GM19372 (cell line): ENCODE measurements around the gene FHAD1.
"Not testable (repeated sequence)": the region's sequence is repeated elsewhere in the genome, so short reads cannot be mapped to it uniquely, and the experiment has no call there.

ENCODE experiments used
- ATAC-seq: cut with Tn5 transposase; IDR thresholded peaks from one replicate; pipeline ENCODE4 v1.9.1; 2021; ENCODE audit warnings: mild to moderate bottlenecking, low read depth, moderate library complexity; ENCODE audit not compliant: unreplicated experiment

Gene FHAD1

GRCh38 chr1:15358565-15359133, 111.6 kb downstream of the FHAD1 start:
- no peak for ATAC-seq

GRCh38 chr1:15360700-15361099, 113.7 kb downstream of the FHAD1 start:
- ATAC-seq = no peak

- ATAC-seq = no peak
Observed at GRCh38 chr1:15362096-15362736, 115.2 kb downstream of the FHAD1 start.

- no peak for ATAC-seq
Observed at GRCh38 chr1:15362737-15363128, 115.7 kb downstream of the FHAD1 start.

DNA sequence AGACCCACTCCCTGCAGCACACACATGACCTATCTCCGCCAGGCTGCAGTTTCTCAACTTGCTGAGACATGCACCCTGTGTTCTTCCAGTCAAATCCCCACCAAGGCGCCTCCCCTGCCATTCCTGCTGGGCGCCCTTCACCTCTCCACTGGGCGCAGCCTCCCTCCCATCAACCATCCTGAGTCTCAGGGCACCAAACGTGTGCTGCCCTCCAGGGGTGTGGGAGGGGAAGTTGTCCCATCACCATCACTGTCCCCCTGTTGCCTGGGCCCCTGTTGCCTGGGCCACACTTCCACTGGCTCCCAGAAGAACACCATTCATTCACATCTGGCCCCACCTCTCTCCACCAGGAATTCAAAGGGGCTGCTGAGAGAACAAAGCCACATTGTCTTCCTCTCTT, 117.7 kb downstream of the FHAD1 start:
- ATAC-seq = no peak

DNA sequence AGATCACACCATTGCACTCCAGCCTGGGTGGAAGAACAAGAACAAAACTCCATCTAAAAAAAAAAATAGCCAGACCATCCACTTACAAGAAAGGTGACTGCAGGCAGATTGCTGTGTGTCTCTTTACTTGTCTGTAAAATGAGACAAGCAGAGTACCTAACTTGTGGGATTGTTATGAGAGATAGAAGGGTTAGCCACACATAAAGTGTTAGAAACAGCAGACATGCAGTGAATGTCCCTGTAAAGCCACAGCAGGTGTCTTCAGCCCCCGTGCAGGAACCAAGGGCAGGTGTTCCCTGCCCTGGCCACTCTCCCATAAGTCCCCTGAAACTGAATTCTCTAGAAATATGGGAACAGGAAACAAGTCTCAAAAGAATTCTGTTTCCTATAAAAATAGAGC, 121.9 kb downstream of the FHAD1 start:
- no peak for ATAC-seq

DNA sequence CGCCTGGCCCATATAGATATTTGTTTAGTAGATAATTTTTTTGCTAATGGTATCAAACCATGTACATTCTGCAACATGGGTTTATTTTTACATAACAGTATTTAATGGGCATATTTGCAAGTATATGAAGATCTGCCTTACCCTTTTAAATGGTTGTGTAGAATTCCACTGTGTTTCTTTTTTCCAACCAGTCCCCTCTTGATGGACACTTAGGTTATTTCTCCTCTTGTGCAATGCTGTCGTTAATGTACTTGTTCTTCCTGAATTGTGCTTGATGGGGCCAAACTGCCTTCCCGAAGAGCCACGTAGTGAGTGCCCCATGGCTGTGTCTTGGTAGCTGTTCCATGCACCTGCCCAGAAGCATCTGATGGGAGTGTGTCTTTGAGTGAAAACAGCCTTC, 123.2 kb downstream of the FHAD1 start:
- ATAC-seq = no peak

DNA sequence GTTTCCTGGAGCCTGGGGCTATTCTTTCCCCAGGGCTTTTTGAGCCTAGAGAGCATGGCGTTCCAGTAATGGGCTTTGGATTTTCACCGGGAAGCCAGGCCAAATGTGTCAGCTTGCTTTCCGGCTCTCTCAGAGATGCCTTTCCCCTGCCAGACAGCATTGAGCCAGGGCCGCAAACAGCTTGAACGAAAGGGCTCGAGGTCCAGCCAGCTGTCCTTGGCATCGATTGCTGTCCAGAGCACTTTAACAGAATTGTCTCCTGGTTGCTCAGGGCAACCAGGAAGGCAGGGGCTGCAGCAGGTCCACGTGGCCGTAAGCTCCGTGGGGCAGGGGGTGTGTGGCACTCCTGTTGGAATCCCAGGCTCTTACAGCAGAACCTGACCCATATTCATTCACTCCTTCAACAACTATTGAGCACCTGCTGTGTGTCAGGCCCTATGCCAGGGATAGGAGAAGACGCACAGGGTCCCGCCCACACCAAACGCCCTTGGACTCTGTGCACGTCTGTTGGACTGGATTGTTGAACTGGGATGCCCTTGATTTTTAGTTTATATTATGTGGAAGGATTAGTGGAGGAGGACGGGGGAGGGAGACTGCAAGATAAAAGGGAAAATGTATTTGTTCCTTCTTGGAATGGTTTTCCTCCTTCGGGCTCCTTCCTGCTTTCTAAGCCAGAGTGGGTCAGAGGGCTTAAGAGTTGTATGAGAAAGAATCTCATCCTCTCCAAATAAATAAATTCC, 123.9 kb downstream of the FHAD1 start:
- ATAC-seq = no peak

GRCh38 chr1:15371610-15372545, 124.9 kb downstream of the FHAD1 start:
- no peak for ATAC-seq

- no peak for ATAC-seq
Observed at GRCh38 chr1:15378729-15379128, 131.7 kb downstream of the FHAD1 start.

DNA sequence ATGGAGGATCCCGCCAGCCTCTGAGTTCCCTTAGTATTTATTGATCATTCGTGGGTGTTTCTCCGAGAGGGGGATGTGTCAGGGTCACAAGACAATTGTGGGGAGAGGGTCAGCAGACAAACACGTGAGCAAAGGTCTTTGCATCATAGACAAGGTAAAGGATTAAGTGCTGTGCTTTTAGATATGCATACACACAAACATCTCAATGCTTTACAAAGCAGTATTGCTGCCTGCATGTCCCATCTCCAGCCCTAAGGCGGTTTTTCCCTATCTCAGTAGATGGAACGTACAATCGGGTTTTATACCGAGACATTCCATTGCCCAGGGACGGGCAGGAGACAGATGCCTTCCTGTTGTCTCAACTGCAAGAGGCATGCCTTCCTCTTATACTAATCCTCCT, 132.1 kb downstream of the FHAD1 start:
- not testable (repeated sequence) for ATAC-seq

GRCh38 chr1:15380601-15381508, 133.8 kb downstream of the FHAD1 start:
- ATAC-seq = no peak

DNA sequence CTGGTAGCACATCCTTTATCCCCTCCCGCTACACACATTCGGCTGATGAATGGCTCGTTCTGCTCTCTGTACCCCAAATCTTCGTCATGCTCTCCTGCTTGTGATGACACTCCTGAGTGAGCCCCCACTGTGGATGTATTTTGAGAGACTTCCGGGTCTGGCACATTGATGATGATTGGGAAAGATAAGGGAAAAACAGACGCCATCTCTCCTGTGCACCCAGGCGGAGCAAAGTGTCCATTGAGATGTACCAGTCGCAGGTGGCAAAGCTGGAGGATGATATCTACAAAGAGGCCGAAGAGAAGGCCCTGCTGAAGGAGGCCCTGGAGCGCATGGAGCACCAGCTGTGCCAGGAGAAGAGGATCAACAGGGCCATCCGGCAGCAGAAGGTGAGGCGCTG, 134.8 kb downstream of the FHAD1 start:
- ATAC-seq = no peak

GRCh38 chr1:15382601-15383518, 135.8 kb downstream of the FHAD1 start:
- ATAC-seq = no peak

- ATAC-seq = no peak
Observed at GRCh38 chr1:15383810-15384209, 136.8 kb downstream of the FHAD1 start.

GRCh38 chr1:15384301-15384901, 137.4 kb downstream of the FHAD1 start:
- no peak for ATAC-seq

GRCh38 chr1:15385420-15385819, 138.4 kb downstream of the FHAD1 start:
- no peak for ATAC-seq

GRCh38 chr1:15386164-15386749, 139.2 kb downstream of the FHAD1 start:
- ATAC-seq = no peak
